SK-N-SH treated with all-trans-retinoic acid at 6 μM for 48 hours (cell line): Measurements from ENCODE around the gene ID3.

ENCODE experiments used
- ARNTL ChIP-seq: fragments of 450-650 bp; formaldehyde crosslinking; IDR thresholded peaks from 2 replicates; pipeline ENCODE4 v1.5.0; 2020; ENCODE audit warnings: low read depth, mild to moderate bottlenecking, moderate library complexity, borderline replicate concordance
- BACH2 ChIP-seq: fragments of 250-450 bp; sonication (Bioruptor Pico); IDR thresholded peaks from 2 replicates; pipeline ENCODE4 v1.9.0; 2021; ENCODE audit warnings: mild to moderate bottlenecking, borderline replicate concordance
- ESRRG ChIP-seq: fragments of 250-450 bp; sonication (Bioruptor Pico); IDR thresholded peaks from 2 replicates; pipeline ENCODE4 v1.6.1; 2021; ENCODE audit warnings: mild to moderate bottlenecking
- OSR1 ChIP-seq: fragments of 250-450 bp; sonication (Bioruptor Pico); IDR thresholded peaks from 2 replicates; pipeline ENCODE4 v1.8.0; 2022; ENCODE audit warnings: moderate library complexity, mild to moderate bottlenecking, inconsistent platforms
- PPARA ChIP-seq: fragments of 250-450 bp; sonication (Bioruptor Pico); IDR thresholded peaks from 2 replicates; pipeline ENCODE4 v1.5.0; 2020; ENCODE audit warnings: mild to moderate bottlenecking, borderline replicate concordance
- RARB ChIP-seq: fragments of 250-450 bp; sonication (Bioruptor Pico); IDR thresholded peaks from 2 replicates; pipeline ENCODE4 v1.8.0; 2021; ENCODE audit warnings: mild to moderate bottlenecking, moderate library complexity
- TOX ChIP-seq: fragments of 250-450 bp; sonication (Bioruptor Pico); IDR thresholded peaks from 2 replicates; pipeline ENCODE4 v1.8.0; 2021; ENCODE audit warnings: mild to moderate bottlenecking, moderate library complexity, borderline replicate concordance
- TF ChIP-seq, protein P1 (sequence below): fragments of 250-450 bp; sonication (Bioruptor Pico); IDR thresholded peaks from 2 replicates; pipeline ENCODE4 v1.8.0; 2020; ENCODE audit warnings: mild to moderate bottlenecking, moderate library complexity, borderline replicate concordance

DNA sequence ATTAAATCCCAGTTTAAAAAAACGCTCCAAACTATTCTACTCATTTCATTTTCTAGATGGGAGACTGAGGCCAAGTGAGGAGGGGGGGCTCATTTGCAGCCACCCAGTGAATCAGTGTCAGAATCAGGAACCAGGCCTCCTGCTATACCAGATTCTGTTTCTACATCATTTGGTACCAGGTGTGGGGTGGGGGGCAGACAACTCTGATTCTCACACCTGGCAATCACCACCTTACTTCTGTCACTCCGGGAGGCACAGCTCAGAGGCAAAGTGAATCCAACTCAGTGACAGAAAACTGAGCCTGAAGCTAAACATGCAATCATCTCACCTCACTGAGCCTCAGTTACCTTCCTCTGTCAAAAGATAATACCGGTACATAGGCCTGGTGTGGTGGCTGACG lies 23.5 kb upstream of the ID3 start:
- TF ChIP-seq PPARA (CRISPR knock-in tag), result no peak
- TF ChIP-seq ESRRG (CRISPR knock-in tag), result no peak
- no peak for TF ChIP-seq BACH2 (CRISPR knock-in tag)
- no peak for TF ChIP-seq TOX
- TF ChIP-seq ARNTL (CRISPR knock-in tag), result no peak
- TF ChIP-seq OSR1 (CRISPR knock-in tag), result no peak
- no peak for TF ChIP-seq RARB (CRISPR knock-in tag)
- TF ChIP-seq, protein P1, sequence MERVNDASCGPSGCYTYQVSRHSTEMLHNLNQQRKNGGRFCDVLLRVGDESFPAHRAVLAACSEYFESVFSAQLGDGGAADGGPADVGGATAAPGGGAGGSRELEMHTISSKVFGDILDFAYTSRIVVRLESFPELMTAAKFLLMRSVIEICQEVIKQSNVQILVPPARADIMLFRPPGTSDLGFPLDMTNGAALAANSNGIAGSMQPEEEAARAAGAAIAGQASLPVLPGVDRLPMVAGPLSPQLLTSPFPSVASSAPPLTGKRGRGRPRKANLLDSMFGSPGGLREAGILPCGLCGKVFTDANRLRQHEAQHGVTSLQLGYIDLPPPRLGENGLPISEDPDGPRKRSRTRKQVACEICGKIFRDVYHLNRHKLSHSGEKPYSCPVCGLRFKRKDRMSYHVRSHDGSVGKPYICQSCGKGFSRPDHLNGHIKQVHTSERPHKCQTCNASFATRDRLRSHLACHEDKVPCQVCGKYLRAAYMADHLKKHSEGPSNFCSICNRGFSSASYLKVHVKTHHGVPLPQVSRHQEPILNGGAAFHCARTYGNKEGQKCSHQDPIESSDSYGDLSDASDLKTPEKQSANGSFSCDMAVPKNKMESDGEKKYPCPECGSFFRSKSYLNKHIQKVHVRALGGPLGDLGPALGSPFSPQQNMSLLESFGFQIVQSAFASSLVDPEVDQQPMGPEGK, result no peak
